Skeletal muscle cell (primary cell): ENCODE data around the gene VSIG10L.

Experiments used
- DNase-seq: peaks from one replicate; pipeline ENCODE4 v3.0.0-alpha.2; 2010; ENCODE audit warnings: low read depth
- H3K4me3 ChIP-seq: 2 replicates; pipeline ENCODE4 v1.5.1; 2011; ENCODE audit warnings: low read depth, mild to moderate bottlenecking, control low read depth, low read length, moderate library complexity

Gene VSIG10L

GRCh38 chr19:51366389-51367254 lies 24.7 kb upstream of the VSIG10L start:
- DNase-seq: peak; percentile 94
- H3K4me3 ChIP-seq: peak overlapping the region; percentile 94

GRCh38 chr19:51365965-51366388 lies 24.0 kb upstream of the VSIG10L start, which contains the start of gene ETFB:
Gene ETFB (minus strand): TSS chr19:51366388. CDS start chr19:51366326, 62 bp downstream.
- peak within 1 kb of the TSS; percentile 94 for H3K4me3 ChIP-seq
- DNase-seq: no peak

DNA sequence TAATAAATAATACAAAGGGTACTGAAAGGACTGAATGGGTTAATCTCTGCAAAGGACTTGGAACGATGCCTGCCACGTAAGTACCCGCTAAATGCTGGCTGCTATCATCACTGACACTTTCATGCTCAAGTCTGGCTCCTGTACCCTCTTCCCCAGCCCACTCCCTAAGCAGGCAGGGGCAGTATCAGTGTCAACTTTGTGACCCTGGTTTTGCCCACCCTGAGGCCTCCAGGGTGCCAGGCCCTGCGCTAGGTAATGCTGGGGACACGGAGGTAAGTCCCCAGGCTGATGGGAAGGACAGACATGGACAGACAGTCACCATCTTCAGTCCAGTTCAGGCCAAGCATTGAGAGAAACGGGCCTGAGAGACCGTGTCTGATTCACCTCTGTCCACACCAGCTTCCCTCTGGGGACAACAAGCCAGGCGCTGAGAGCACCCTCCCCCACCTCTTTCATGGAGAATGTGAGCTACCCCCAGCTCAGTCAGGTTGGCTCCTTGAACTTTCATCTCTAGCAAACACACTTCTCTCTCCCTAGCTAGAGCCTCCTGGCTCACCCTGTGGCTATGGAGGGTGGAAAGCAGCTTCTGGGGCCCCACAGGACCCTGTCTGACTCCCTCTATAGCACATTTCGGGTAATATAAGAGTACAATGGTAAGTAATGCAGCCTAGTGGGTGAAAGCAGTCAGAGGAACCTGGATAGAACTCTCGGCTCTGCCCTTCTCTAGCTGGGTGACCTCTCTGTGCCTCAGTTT lies 23.4 kb upstream of the VSIG10L start:
- H3K4me3 ChIP-seq: peak overlapping the region; percentile 94
- no peak for DNase-seq

- H3K4me3 ChIP-seq: no peak overlapping the region
- no peak for DNase-seq
Measured at GRCh38 chr19:51364200-51365106, 22.5 kb upstream of the VSIG10L start.

- DNase-seq: no peak
- no peak overlapping the region for H3K4me3 ChIP-seq
Measured at GRCh38 chr19:51361239-51361638, 19.3 kb upstream of the VSIG10L start.

DNA sequence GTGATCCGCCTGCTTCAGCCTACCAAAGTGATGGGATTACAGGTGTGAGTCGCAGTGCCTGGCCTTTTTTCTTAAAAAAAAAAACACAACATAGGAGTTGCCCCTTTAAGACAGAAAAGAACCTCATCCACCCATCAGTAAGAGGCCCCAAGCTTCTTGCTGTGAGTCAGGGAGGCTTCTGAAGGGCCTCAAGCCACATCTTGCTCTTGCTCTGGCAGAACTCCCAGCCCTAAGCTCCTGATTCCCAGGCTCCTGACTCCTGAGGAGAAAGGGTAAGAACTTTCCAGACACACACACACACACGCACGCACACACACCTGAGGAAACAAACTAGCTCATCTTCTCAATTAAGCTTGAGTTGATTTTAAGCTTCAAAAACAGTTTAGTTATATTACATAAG lies 17.4 kb upstream of the VSIG10L start:
- no peak overlapping the region for H3K4me3 ChIP-seq
- DNase-seq: peak; percentile 90

- DNase-seq: no peak
- H3K4me3 ChIP-seq: no peak overlapping the region
Measured at GRCh38 chr19:51357952-51358351, 16.0 kb upstream of the VSIG10L start.

DNA sequence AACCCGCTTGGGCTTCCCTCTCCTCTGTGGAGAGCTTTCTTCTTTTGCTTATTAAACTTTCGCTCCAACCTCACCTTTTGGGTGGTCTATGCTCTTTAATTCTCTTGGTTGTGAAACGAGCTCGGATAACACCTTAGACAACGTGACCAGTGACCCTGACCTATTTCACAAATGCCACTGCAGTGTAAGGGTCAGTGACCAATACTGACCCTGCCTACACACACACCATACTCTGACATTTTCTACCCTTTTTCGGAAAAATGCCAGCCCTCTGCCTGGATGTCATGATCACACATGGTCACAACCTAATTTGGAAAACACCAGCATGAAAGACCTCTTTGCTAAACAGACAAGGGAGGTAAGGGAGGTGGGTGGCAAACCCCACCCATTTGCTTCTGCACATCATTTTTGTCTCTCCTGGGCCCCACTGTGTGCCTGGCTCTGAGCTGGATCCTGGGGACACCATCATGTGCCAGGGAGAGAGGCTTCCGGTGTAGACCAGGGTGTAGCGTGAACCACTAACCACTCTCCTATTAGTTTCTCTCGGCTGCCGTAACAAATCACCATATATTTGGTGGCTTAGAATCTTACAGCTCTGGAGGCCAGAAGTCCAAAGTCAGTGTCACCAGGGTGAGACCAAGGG lies 14.3 kb upstream of the VSIG10L start:
- no peak overlapping the region for H3K4me3 ChIP-seq
- DNase-seq: no peak

GRCh38 chr19:51354742-51355148 lies 12.8 kb upstream of the VSIG10L start:
- H3K4me3 ChIP-seq: no peak overlapping the region
- no peak for DNase-seq

DNA sequence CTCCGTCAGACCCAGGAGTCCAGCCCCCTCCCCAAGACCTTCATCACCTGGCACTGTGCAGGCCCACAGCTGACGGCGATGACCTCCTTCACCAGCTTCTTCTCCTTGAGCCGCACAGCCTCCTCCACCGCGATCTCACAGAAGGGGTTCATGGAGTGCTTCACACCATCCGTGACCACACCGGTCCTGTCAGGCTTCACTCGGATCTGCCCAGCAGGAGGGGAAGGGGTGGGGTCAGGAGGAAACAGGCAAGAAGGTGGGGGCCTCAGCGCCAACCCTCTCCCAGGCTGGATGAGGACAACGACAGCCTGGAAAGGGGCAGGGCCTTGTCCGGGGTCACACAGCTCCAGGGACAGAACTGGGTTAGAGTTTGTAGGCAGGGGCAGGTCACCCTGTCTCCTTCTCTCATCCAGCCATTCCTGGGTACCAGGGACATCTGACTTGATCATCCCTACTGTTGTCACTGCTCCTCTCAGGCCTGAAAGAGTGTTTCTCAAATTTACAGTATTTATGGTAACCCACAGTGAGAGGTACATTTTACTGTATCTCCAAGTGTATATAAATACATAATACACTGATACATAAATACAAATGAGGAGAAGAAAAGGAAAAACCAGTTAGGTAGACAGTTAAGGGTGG lies 12.3 kb upstream of the VSIG10L start:
- H3K4me3 ChIP-seq: no peak overlapping the region
- no peak for DNase-seq

DNA sequence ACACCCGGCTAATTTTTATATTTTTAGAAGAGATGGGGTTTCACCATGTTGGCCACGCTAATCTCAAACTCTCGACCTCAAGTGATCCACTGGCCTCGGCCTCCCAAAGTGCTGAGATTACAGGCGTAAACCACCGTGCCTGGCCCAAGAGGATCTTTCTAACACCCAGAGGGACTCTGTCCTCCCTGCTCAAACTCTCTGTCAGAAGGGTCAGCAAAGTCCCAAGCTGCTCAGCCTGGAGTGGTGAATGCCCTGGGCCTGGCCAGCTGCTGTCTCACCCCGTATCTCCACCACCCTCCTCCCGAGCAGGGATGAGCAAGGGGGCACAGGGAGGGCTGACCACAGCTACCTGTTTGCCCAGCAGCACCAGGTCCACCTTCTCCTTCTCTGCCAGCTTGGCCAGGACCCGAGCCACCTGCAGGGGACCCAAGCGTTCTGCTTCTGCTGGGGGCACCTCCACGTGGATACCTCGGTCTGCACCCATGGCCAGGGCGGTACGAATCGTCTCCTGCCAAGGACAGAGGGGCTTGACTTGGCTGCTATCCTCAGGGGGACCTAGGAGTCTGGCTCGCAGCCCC lies 10.9 kb upstream of the VSIG10L start:
- H3K4me3 ChIP-seq: no peak overlapping the region
- no peak for DNase-seq

DNA sequence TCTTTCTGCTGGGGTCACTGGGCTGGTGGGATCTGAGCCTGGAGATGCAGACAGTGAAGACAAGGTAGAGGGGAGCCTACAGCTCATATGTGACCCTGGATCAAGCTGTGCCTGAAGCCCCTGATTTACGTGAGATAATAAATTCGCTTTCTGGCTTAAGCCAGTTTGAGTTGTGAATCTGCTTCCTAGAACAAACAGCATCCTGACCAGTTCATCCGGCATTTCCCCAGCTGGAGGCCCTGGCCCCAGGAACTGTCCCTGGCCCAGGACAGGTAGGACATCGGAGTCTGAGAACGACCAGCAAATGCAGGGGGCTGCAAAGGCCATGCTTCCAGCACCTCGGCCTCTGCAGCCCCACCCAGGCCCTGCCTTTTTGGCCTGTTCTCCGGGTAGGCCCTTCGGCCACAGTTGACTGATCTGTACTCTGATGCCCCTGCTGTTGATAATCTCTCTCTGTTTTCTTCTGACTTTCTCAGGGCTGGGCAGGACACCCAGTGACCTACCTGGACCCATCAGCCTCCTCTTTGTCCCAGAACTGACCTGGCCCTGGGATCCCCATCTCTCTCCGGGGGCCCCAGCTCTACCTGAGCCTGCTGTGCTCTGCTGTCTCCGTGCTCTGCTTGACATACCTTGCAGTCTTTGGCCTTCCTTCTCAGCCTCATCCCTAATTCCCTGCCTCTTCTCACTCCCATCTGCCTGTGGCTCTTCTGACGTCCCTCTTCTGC lies 9.5 kb upstream of the VSIG10L start:
- DNase-seq: no peak
- H3K4me3 ChIP-seq: no peak overlapping the region

GRCh38 chr19:51347209-51347928 lies 5.4 kb upstream of the VSIG10L start:
- no peak for DNase-seq
- H3K4me3 ChIP-seq: no peak overlapping the region

DNA sequence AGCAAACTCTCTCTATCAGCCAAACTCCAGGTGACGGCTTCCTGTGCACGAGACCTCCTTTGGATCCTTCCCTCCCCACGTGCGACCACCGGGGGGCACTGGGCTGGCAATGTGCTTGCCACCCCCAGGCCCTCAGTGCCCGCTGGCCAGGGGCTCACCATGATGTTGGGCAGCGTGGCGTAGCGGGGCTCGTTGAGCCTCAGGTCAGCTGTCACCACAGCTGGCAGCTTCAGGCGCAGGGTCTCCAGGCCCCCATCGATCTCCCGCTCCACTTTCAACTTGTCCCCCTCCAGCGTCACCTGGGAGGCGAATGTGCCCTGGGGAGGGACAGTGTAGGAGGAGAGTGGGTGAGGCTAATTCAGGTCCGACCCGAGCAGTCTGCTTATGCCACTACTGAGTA lies 4.8 kb upstream of the VSIG10L start:
- no peak overlapping the region for H3K4me3 ChIP-seq
- DNase-seq: no peak

DNA sequence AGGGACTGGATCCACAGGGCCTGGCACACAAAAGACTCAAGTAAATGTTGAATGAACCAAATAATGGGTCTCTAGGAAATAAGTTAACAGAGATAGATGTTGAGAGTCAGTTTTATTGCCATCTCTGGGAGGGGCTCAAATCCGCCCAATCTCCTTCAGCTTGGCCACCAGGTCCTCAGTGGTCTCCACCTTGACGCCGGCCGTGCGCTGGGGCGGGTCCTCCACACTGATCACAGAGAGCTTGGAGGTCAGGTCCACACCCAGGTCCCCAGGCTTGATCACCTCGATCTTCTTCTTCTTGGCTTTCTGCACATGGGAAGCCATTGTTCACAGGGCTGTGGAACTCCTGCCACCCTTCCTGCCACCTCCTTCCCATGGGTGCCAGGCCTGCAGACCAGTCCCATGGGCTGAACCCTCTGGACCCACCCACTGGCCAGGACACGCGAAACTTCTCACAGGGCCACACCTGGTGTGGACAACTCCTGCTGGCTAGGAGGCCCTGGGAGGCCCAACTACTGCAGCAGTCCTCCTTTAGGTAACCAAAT lies 3.2 kb upstream of the VSIG10L start:
- no peak for DNase-seq
- H3K4me3 ChIP-seq: no peak overlapping the region

- H3K4me3 ChIP-seq: no peak overlapping the region
- no peak for DNase-seq
Measured at GRCh38 chr19:51342631-51343569, 961 bp upstream of the VSIG10L start.
